CD8-positive, alpha-beta memory T cell (primary cell): ENCODE measurements around the gene TAC3. TPM values are rescaled to one million over a fixed set of nuclear protein-coding genes. Genes with fewer than 3 reads are reported as not detected.
"Not testable (repeated sequence)": the region's sequence is repeated elsewhere in the genome, so short reads cannot be mapped to it uniquely, and the experiment has no call there.

Experiments
- CTCF ChIA-PET: fragments of 350-600 bp; sonication (Branson Sonifier 250); formaldehyde crosslinking; loops from one replicate; lab custom pipeline; 2021; ENCODE audit warnings: antibody characterized with exemption; lab: Charles Lee
- POLR2A ChIA-PET: fragments of 350-600 bp; sonication (Branson Sonifier 250); formaldehyde crosslinking; loops from one replicate; lab custom pipeline; 2021; ENCODE audit warnings: antibody characterized with exemption; lab: Charles Lee
- DNase-seq, 5 donors: peaks; one replicate each; pipeline versions ENCODE4 v3.0.0 to v3.0.0-alpha.2; 2020 to 2022; ENCODE audit warnings: mixed read lengths in 1 of 5
- H3K27ac ChIP-seq: one replicate; pipeline ENCODE4 v1.7.0; 2013; ENCODE audit warnings: low read depth, mild to moderate bottlenecking, low read length, moderate library complexity
- H3K27me3 ChIP-seq: 2 replicates; pipeline ENCODE4 v1.7.0; 2013; ENCODE audit warnings: low read length, mild to moderate bottlenecking; ENCODE audit not compliant: insufficient read depth, poor library complexity, severe bottlenecking
- H3K36me3 ChIP-seq: 2 replicates; pipeline ENCODE4 v1.7.0; 2013; ENCODE audit warnings: mild to moderate bottlenecking, low read length, moderate library complexity; ENCODE audit not compliant: insufficient read depth
- H3K4me1 ChIP-seq: 2 replicates; pipeline ENCODE4 v1.7.0; 2013; ENCODE audit warnings: mild to moderate bottlenecking, low read length, moderate library complexity; ENCODE audit not compliant: insufficient read depth
- H3K4me3 ChIP-seq: 2 replicates; pipeline ENCODE4 v1.7.0; 2013; ENCODE audit warnings: mild to moderate bottlenecking, low read length
- H3K9me3 ChIP-seq: 2 replicates; pipeline ENCODE4 v1.7.0; 2013; ENCODE audit warnings: mild to moderate bottlenecking, low read length
- H3K27ac Mint-ChIP-seq, 8 donors: one replicate each; pipeline ENCODE4 v1.8.0; 2020 to 2021; ENCODE audit warnings: mixed read lengths in 8 of 8, mild to moderate bottlenecking in 6 of 8, inconsistent platforms in 3 of 8, moderate library complexity in 3 of 8
- H3K27me3 Mint-ChIP-seq, 2 donors: one replicate each; pipeline ENCODE4 v1.8.0; 2020 to 2021; ENCODE audit warnings: mixed read lengths in 2 of 2, mild to moderate bottlenecking in 1 of 2, moderate library complexity in 1 of 2
- H3K36me3 Mint-ChIP-seq, 3 donors: one replicate each; pipeline ENCODE4 v1.8.0; 2020 to 2021; ENCODE audit warnings: mixed read lengths in 3 of 3, inconsistent platforms in 1 of 3, mild to moderate bottlenecking in 1 of 3
- H3K4me1 Mint-ChIP-seq, 3 donors: one replicate each; pipeline ENCODE4 v1.8.0; 2020 to 2021; ENCODE audit warnings: mixed read lengths in 3 of 3, inconsistent platforms in 1 of 3, mild to moderate bottlenecking in 1 of 3
- H3K4me3 Mint-ChIP-seq, 7 donors: one replicate each; pipeline ENCODE4 v1.8.0; 2020 to 2021; ENCODE audit warnings: mixed read lengths in 7 of 7, mild to moderate bottlenecking in 6 of 7, moderate library complexity in 4 of 7, inconsistent platforms in 2 of 7
- H3K9me3 Mint-ChIP-seq, 5 donors: one replicate each; pipeline ENCODE4 v1.8.0; 2020 to 2022; ENCODE audit warnings: mixed read lengths in 5 of 5, mild to moderate bottlenecking in 3 of 5, moderate library complexity in 2 of 5, inconsistent platforms in 1 of 5
- polyA plus RNA-seq: library from polyadenylated mRNA; unstranded; fragments of 300-500 nt; fragmentation: Illumina TruSeq; gene quantifications from one replicate; pipeline ENCODE4 v1.2.3, GENCODE V29; 2021
- total RNA-seq, 2 experiments: library from RNA; stranded (reverse); gene quantifications; one replicate each; pipeline ENCODE4 v1.2.3, GENCODE V29; 2021

Gene TAC3
- total and polyA plus RNA-seq, 3 experiments from 2014 or later: not detected

GRCh38 chr12:56962247-56962646, 54.1 kb downstream of the TAC3 start:
- DNase-seq, H3K27me3 ChIP-seq, POLR2A ChIA-PET, H3K4me3 Mint-ChIP-seq, H3K27ac Mint-ChIP-seq, H3K4me1 Mint-ChIP-seq, H3K4me3 ChIP-seq, H3K36me3 ChIP-seq, CTCF ChIA-PET, H3K4me1 ChIP-seq, H3K9me3 ChIP-seq, H3K27ac ChIP-seq: not testable (repeated sequence)
- H3K27me3 Mint-ChIP-seq: peaks cover 5 to 17% of the 10 kb centered on the region in 2 donors
- peaks cover 2 to 20% (median 4%) of the 10 kb centered on the region in 3 donors for H3K36me3 Mint-ChIP-seq
- peaks cover 4 to 16% (median 11%) of the 10 kb centered on the region in 5 donors for H3K9me3 Mint-ChIP-seq

Other genes with a start within 250 kb of the TAC3 start
- not detected for gene SDR9C7, start 82.1 kb downstream of the TAC3 start, total RNA-seq
- not detected for gene SDR9C7, start 82.1 kb downstream of the TAC3 start, polyA plus RNA-seq
- under 1 TPM; 0.13 to 0.31 TPM for gene RDH16, start 58.9 kb downstream of the TAC3 start, total RNA-seq
- 0.20 TPM for gene RDH16, start 58.9 kb downstream of the TAC3 start, polyA plus RNA-seq
- gene ZBTB39, start 10.0 kb downstream of the TAC3 start, total RNA-seq: 1 to 10 TPM; 9.1 to 9.3 TPM
- gene ZBTB39, start 10.0 kb downstream of the TAC3 start, polyA plus RNA-seq: 2.0 TPM
- under 1 TPM; 0.51 to 0.70 TPM for gene MYO1A, start 33.6 kb upstream of the TAC3 start, total RNA-seq
- 0.40 TPM for gene MYO1A, start 33.6 kb upstream of the TAC3 start, polyA plus RNA-seq
- 10 to 100 TPM; 50.5 to 50.9 TPM for gene NEMP1, start 62.3 kb upstream of the TAC3 start, total RNA-seq
- gene NEMP1, start 62.3 kb upstream of the TAC3 start, polyA plus RNA-seq: 3.8 TPM
- gene NAB2, start 72.6 kb upstream of the TAC3 start, total RNA-seq: 10 to 100 TPM; 37.7 to 40.1 TPM
- gene NAB2, start 72.6 kb upstream of the TAC3 start, polyA plus RNA-seq: 1.6 TPM
- 100 to 1,000 TPM; 262 to 265 TPM for gene STAT6, start 94.8 kb upstream of the TAC3 start, total RNA-seq
- 82.8 TPM for gene STAT6, start 94.8 kb upstream of the TAC3 start, polyA plus RNA-seq
- 1 to 10 TPM; 2.3 to 2.5 TPM for gene LRP1, start 112.0 kb upstream of the TAC3 start, total RNA-seq
- gene LRP1, start 112.0 kb upstream of the TAC3 start, polyA plus RNA-seq: 0.29 TPM
- gene LRP1-AS, start 131.1 kb upstream of the TAC3 start, total RNA-seq: not detected
- gene LRP1-AS, start 131.1 kb upstream of the TAC3 start, polyA plus RNA-seq: not detected
- under 1 TPM; 0.22 to 0.47 TPM for gene NXPH4, start 200.3 kb upstream of the TAC3 start, total RNA-seq
- gene NXPH4, start 200.3 kb upstream of the TAC3 start, polyA plus RNA-seq: not detected
- 100 to 1,000 TPM; 349 to 352 TPM for gene SHMT2, start 213.2 kb upstream of the TAC3 start, total RNA-seq
- 34.7 TPM for gene SHMT2, start 213.2 kb upstream of the TAC3 start, polyA plus RNA-seq
- gene STAC3, start 234.7 kb upstream of the TAC3 start, total RNA-seq: 1 to 10 TPM in 1 of 2 experiments, under 1 TPM in 1; 0.96 to 1.4 TPM
- gene STAC3, start 234.7 kb upstream of the TAC3 start, polyA plus RNA-seq: not detected